Daoy (cell line): ENCODE data around the gene MYO5B. TPM values are rescaled to one million over a fixed set of nuclear protein-coding genes. Genes with fewer than 3 reads are reported as not detected.
A peak's percentile ranks its signal among the peaks of the same experiment; 100 is the strongest.

Experiments
- DNase-seq: peaks from one replicate; pipeline ENCODE4 v3.0.0-alpha.2; 2015; ENCODE audit warnings: low read depth
- total RNA-seq: library from RNA; depleted of rRNA; stranded (reverse); fragments of >200 nt; shearing (Covaris generic); gene quantifications from 2 replicates; pipeline ENCODE4 v1.2.3, GENCODE V29; 2014

The MYO5B gene
- total RNA-seq, 1 experiment from 2014 or later = 3.1 TPM

- DNase-seq = peak; percentile 13
Measured at GRCh38 chr18:49886891-49887764, 307.8 kb downstream of the MYO5B start.

- no peak for DNase-seq
Measured at GRCh38 chr18:49884959-49885358, 310.0 kb downstream of the MYO5B start.

GRCh38 chr18:49884465-49884864, 310.5 kb downstream of the MYO5B start:
- DNase-seq = no peak

GRCh38 chr18:49880661-49881060, 314.3 kb downstream of the MYO5B start:
- DNase-seq = peak; percentile 17

- no peak for DNase-seq
Measured at GRCh38 chr18:49879271-49879580, 315.7 kb downstream of the MYO5B start.

DNA sequence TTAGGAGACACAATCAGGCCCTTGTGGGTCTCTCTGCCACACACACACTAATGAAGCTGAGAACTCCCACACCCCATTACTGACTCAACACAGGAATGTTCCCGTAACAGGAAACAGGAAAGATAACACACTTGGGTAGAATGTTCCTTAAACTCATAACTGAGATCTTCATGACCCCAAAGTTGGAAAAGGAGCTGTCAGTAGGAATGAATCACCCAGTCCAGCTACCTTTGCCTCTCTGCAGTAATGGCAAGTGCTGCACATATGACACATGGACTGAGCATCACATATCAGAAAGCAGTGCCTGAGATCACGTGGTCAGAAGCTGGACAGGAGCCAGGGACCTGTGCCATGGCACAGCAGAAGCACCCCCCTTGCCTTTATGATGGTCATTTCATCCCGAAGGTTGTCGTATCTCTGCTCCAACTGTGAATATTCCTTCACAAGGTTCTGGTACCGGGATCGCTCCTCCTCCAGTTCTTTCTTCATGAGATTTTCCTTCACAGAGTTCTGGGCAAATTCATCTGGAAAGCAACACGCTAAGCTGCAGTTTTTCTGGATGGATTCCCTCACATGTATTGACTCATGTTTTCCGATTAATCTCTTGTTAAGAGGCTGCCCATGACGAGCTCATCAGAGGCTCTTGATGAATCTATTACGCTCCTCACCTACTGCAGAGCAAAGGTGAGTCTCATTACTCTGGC, 316.2 kb downstream of the MYO5B start:
- DNase-seq = peak; percentile 15

DNA sequence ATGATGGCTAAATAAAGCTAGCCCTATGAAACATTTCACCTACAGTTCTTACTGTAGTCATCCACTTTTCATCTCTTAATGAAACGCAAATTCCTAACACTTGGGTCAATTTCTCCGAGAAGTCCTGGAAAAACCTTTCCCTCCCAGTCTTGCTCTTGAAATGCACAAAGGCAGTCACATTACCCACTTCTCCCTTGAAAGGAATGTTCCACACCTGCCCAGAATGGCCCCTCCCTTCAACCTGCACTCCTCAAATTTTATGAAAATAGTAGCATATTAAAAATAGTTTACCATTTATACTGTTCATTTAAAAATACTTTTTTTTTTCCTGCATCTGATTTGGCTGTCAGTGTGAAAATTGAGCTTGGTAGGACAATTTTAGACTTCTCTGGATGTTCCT, 316.9 kb downstream of the MYO5B start:
- no peak for DNase-seq

DNA sequence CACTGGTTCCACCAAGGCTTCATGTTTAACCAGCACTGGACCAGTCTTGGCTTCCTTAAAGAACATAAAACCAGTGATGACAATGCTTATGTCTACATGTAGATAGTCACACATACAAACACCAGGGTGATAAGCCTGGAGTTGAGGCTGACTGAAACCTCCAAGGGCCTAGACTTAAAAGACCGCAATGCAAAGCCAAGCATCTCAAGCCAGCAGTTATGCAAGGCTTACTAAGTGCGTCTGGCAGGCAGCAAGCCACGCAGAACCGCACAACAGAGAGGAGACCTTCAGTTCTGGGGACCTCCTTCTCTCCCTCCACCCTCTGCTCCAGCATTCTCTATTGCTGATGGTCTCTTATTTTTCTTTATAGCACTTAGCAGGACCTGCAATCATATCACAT, 318.4 kb downstream of the MYO5B start:
- DNase-seq = no peak

DNA sequence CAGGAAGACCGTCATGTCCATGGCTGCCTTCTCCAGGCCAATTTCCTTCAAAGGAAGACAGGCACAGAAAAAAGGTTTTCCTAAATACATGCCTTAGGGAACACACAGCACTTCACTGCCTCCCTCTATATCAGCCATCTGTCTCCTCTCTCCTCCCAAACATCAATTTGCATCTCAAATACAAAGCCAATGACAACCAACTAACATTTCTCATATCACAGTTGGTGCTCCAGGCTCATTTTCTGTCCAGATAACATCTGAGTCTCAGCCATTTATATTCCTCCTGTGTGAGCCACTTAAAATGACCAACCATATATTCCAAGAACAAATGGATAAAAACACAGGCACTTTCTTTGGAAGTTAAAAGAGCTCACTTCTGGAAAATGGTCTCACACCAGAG, 319.2 kb downstream of the MYO5B start:
- no peak for DNase-seq

- no peak for DNase-seq
Measured at GRCh38 chr18:49875155-49875554, 319.8 kb downstream of the MYO5B start.

DNA sequence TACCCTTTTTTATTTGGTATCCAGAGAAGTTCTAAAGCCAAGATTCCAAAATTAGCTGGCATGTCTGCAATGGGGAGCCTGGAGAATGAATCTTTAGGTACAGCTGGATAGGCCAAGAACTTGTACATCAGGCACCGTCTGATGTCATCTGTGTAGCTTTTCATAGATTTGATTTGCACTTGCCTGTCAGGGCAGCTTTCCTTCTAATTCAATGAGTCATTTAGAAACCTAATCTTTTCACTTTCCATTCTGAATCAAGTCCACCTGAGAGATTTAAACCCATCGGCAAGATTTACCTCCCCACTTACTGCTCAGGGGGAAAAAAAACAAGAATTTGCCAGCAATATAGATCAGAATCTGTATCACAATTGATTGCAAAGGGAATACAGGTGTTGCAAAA, 320.7 kb downstream of the MYO5B start:
- no peak for DNase-seq

GRCh38 chr18:49869354-49869753, 325.6 kb downstream of the MYO5B start:
- no peak for DNase-seq

GRCh38 chr18:49866680-49867079, 328.3 kb downstream of the MYO5B start:
- no peak for DNase-seq

GRCh38 chr18:49865401-49865800, 329.5 kb downstream of the MYO5B start:
- no peak for DNase-seq

- no peak for DNase-seq
Measured at GRCh38 chr18:49863769-49864621, 331.0 kb downstream of the MYO5B start.

GRCh38 chr18:49862656-49863385, 332.1 kb downstream of the MYO5B start:
- no peak for DNase-seq

DNA sequence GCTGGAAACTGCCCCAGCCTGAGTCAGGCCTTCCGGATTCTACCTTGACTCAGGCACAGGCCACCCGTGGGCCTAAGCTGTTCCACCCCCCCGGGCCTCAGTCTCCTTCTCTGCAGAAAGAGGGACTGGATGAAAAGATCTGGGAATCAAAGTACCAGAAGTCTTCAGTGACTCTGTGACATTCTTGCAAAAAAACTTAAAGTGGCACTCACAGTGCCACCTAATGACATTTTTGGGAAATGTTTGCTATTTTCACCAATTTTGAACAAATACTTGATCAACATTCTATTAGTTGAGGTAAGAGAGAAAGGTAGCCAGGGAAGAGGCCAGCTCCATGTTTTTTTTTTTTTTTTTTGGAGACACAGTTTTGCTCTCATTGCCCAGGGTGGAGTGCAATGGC, 333.3 kb downstream of the MYO5B start:
- no peak for DNase-seq

GRCh38 chr18:49859725-49860124, 335.2 kb downstream of the MYO5B start:
- no peak for DNase-seq

DNA sequence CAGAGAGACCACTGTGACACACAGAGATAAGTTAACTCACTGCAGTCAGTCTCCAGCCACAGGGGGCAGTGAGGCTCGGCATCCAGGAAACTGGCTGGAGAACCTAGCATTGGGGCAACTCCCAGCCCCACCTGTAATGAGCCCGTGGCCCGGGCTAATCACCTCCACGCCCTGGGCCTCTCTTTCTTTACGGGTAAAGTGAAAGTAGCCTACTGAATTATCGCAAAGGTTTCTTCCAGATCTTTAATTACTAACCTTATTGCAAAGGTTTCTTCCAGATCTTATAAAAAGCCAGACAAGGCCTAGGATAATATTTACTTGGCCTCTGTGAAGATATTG, 336.0 kb downstream of the MYO5B start:
- no peak for DNase-seq

GRCh38 chr18:49858309-49859020, 336.5 kb downstream of the MYO5B start:
- DNase-seq = peak; percentile 69

DNA sequence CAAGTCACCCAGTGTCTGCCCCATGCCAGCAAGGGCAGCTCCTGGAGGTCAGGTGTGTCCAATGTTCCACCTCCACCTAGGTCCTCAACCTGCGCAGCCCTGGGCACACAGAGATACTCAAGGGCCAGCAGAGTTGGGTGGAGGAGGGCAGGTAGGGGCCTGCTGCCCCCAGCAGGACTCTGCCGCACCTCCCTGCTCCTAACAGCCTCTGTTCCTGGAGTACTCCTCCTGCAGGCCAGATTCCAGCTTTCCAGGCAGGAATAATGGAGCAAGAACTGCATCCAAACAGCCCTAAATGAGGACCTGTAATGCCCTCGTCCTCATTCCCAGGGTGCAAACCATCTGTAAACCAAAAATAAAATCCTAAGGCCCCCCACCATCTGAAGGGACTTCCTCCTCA, 337.2 kb downstream of the MYO5B start:
- DNase-seq = no peak
